ENCODE measurements around the gene ZNF205. TPM values are rescaled to one million over a fixed set of nuclear protein-coding genes. Genes with fewer than 3 reads are reported as not detected.
"Not testable (repeated sequence)": the region's sequence is repeated elsewhere in the genome, so short reads cannot be mapped to it uniquely, and the experiment has no call there.

The ZNF205 gene
- total RNA-seq, 1 donor from 2014 or later, result 5.4 TPM

GRCh38 chr16:3076577-3076976, 35.8 kb upstream of the ZNF205 start:
- Mint-ChIP-seq H3K36me3 (no peaks in the 10 kb centered on the region), H3K27ac (no peak overlapping the region), H3K4me3 (no peak overlapping the region), H3K27me3 (ENCODE audit: insufficient read depth, low read depth) (peaks cover 12% of the 10 kb centered on the region), H3K4me1 (peaks cover 14% of the 10 kb centered on the region), H3K9me3 (peaks cover 2% of the 10 kb centered on the region)
- Histone ChIP-seq H3K4me2 (no peak overlapping the region), H3K9ac (no peak overlapping the region), H2AFZ (replicated peaks) (no peak overlapping the region), H4K20me1 (ENCODE audit: low read depth) (no peaks in the 10 kb centered on the region), H3K4me1 (no peaks in the 10 kb centered on the region), H3K79me2 (ENCODE audit: low read depth) (no peaks in the 10 kb centered on the region), H3F3A (ENCODE audit: low read depth) (no peaks in the 10 kb centered on the region), H3K27me3 (no peaks in the 10 kb centered on the region), H3K4me3 (no peak overlapping the region), H3K27ac (no peak overlapping the region), H3K9me3 (ENCODE audit: low read depth) (no peaks in the 10 kb centered on the region), H3K36me3 (no peaks in the 10 kb centered on the region)
- DNase-seq (ENCODE audit: low spot score), result no peak
- TF ChIP-seq EZH2phosphoT487 (IDR thresholded peaks at IDR 0.05) (no peak), CTCF (IDR thresholded peaks at IDR 0.05) (no peak), EZH2 (IDR thresholded peaks at IDR 0.05) (no peak)

DNA sequence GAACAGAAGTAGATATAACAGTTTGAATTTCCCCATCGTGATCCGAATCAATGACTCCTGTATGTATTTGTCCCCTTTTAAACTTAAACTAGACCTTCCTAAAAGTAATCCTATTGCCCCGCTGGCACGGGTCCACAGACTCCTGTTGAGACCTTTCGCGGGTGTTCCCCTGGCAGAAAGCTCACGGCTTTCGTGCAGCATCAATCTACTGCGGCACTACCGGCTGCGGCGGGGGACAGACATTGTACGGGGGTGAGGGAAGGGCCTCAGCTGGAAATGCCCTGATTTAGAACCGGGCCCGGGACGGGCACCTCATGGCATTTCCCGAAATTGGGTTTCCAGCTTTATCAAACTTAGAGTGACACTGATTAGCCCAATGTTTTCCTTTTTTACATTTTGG, 32.4 kb upstream of the ZNF205 start:
- Mint-ChIP-seq H3K9me3 (peaks cover 2% of the 10 kb centered on the region), H3K36me3 (no peaks in the 10 kb centered on the region), H3K4me1 (peaks cover 11% of the 10 kb centered on the region), H3K27ac (no peak overlapping the region), H3K4me3 (no peak overlapping the region), H3K27me3 (ENCODE audit: insufficient read depth, low read depth) (peaks cover 7% of the 10 kb centered on the region)
- no peak for DNase-seq (ENCODE audit: low spot score)
- H3K27ac ChIP-seq, result no peak overlapping the region
- H3K9me3 ChIP-seq (ENCODE audit: low read depth), result no peaks in the 10 kb centered on the region
- H3K36me3 ChIP-seq, result no peaks in the 10 kb centered on the region
- no peaks in the 10 kb centered on the region for H3F3A ChIP-seq (ENCODE audit: low read depth)
- no peak overlapping the region for H3K4me3 ChIP-seq
- H4K20me1 ChIP-seq (ENCODE audit: low read depth), result no peaks in the 10 kb centered on the region
- TF ChIP-seq EZH2 (IDR thresholded peaks at IDR 0.05) (no peak), CTCF (IDR thresholded peaks at IDR 0.05) (no peak), EZH2phosphoT487 (IDR thresholded peaks at IDR 0.05) (no peak)
- H2AFZ ChIP-seq (replicated peaks), result no peak overlapping the region
- no peaks in the 10 kb centered on the region for H3K27me3 ChIP-seq
- H3K4me1 ChIP-seq, result no peaks in the 10 kb centered on the region
- no peak overlapping the region for H3K4me2 ChIP-seq
- H3K9ac ChIP-seq, result no peak overlapping the region
- no peaks in the 10 kb centered on the region for H3K79me2 ChIP-seq (ENCODE audit: low read depth)

GRCh38 chr16:3081957-3082356, 30.4 kb upstream of the ZNF205 start:
- not testable (repeated sequence) for H3K9me3 ChIP-seq (ENCODE audit: low read depth); H3K9me3 Mint-ChIP-seq; H3K4me3 Mint-ChIP-seq; H3K4me1 ChIP-seq; H3K36me3 ChIP-seq; DNase-seq (ENCODE audit: low spot score); H3F3A ChIP-seq (ENCODE audit: low read depth); H3K27me3 Mint-ChIP-seq (ENCODE audit: insufficient read depth, low read depth); H3K79me2 ChIP-seq (ENCODE audit: low read depth); H3K27ac ChIP-seq; H3K4me3 ChIP-seq; H3K27me3 ChIP-seq; H3K36me3 Mint-ChIP-seq; H3K27ac Mint-ChIP-seq; H4K20me1 ChIP-seq (ENCODE audit: low read depth); H3K9ac ChIP-seq; H3K4me2 ChIP-seq; H2AFZ ChIP-seq (replicated peaks)
- H3K4me1 Mint-ChIP-seq, result peaks cover 13% of the 10 kb centered on the region

GRCh38 chr16:3083408-3083807, 29.0 kb upstream of the ZNF205 start:
- H3K4me3 ChIP-seq; H3K36me3 Mint-ChIP-seq; H3K9me3 ChIP-seq (ENCODE audit: low read depth); H3K27ac Mint-ChIP-seq; H3K36me3 ChIP-seq; DNase-seq (ENCODE audit: low spot score); H3K9ac ChIP-seq; H3K27me3 ChIP-seq; H2AFZ ChIP-seq (replicated peaks); H3K79me2 ChIP-seq (ENCODE audit: low read depth); H3K4me1 ChIP-seq; H4K20me1 ChIP-seq (ENCODE audit: low read depth); H3K4me2 ChIP-seq; H3K4me3 Mint-ChIP-seq; H3K27ac ChIP-seq; H3K9me3 Mint-ChIP-seq: not testable (repeated sequence)
- H3K4me1 Mint-ChIP-seq, result peaks cover 28% of the 10 kb centered on the region
- peaks cover 12% of the 10 kb centered on the region for H3F3A ChIP-seq (ENCODE audit: low read depth)
- H3K27me3 Mint-ChIP-seq (ENCODE audit: insufficient read depth, low read depth), result peaks cover 10% of the 10 kb centered on the region
